Adrenal gland (tissue), 12 donors: Measurements from ENCODE around the gene PRSS16. TPM values are rescaled to one million over a fixed set of nuclear protein-coding genes. Genes with fewer than 3 reads are reported as not detected.

ENCODE experiments used
- DNase-seq, 7 donors: peaks; one replicate each; pipeline ENCODE4 v3.0.0-alpha.2; 2019 to 2020
- H3K27ac ChIP-seq, 5 donors: fragments of 200-600 bp; sonication (generic) in 4 of 5; 1 replicate in 3 of 5; 2 replicates in 2 of 5; pipeline versions ENCODE4 v1.5.1 to v1.8.0; 2016 to 2020; ENCODE audit warnings: mild to moderate bottlenecking in 1 of 5
- H3K27me3 ChIP-seq: fragments of 200-600 bp; 2 replicates; pipeline ENCODE4 v1.8.0; 2021
- H3K36me3 ChIP-seq, 2 donors: fragments of 200-600 bp; replicated peaks in 1 of 2; 1 replicate in 1 of 2; 2 replicates in 1 of 2; pipeline versions ENCODE4 v1.5.1 to v1.8.0; 2018 to 2022
- H3K4me1 ChIP-seq, 2 donors: fragments of 200-600 bp; replicated peaks in 1 of 2; 1 replicate in 1 of 2; 2 replicates in 1 of 2; pipeline versions ENCODE4 v1.5.1 to v1.8.0; 2018 to 2021
- H3K4me3 ChIP-seq, 4 donors: fragments of 200-600 bp; sonication (generic) in 3 of 4; one replicate each; pipeline ENCODE4 v1.5.1; 2016 to 2018
- H3K9me3 ChIP-seq, 3 donors: fragments of 200-600 bp; sonication (generic) in 1 of 3; replicated peaks in 1 of 3; 1 replicate in 2 of 3; 2 replicates in 1 of 3; pipeline versions ENCODE4 v1.5.1 to v1.8.0; 2016 to 2021
- POLR2A ChIP-seq, 2 donors: fragments of 450-650 bp; IDR thresholded peaks; one replicate each; pipeline ENCODE4 v1.6.1; 2017; ENCODE audit warnings: antibody characterized with exemption in 2 of 2, mild to moderate bottlenecking in 2 of 2, moderate library complexity in 1 of 2
- WGBS, 4 donors: extraction: QIAGEN DNeasy Blood & Tissue Kit in 2 of 4; methylation state at CpG; one replicate each; pipeline versions ENCODE4 v1.1.5 to v1.1.7; 2013 to 2017; 5-methylcytosine and 5-hydroxymethylcytosine counted together
- intact Hi-C, 2 donors: fragments of 100-400 bp; cut with DNase I; formaldehyde crosslinking; loops; one replicate each; pipeline versions ENCODE4 v1.14.1 to v1.15.0; 2022 to 2023
- polyA plus RNA-seq, 3 donors: library from polyadenylated mRNA; stranded (reverse); fragments of 200-250 nt in 2 of 3; fragments of 350-450 nt in 1 of 3; fragmentation: Illumina TruSeq in 1 of 3; extraction: RNeasy Lipid Tissue Mini Kit (QIAGEN cat#74804) in 1 of 3; gene quantifications; one replicate each; pipeline ENCODE4 v1.2.3, GENCODE V29; 2013 to 2014
- total RNA-seq, 9 donors: library from RNA; depleted of rRNA in 4 of 9; stranded (reverse); fragments of >200 nt in 4 of 9; fragments of 120-200 nt in 1 of 9; fragmentation: NEBNext Ultra II Directional in 1 of 9; extraction: Animal tissue kit (Norgen Biotek cat#: 25700) in 1 of 9; gene quantifications; one replicate each; pipeline versions ENCODE4 v1.1.0 to v1.2.4, GENCODE V29; 2013 to 2023
- TF ChIP-seq, protein P1 (sequence below), 6 experiments: fragments of 450-650 bp in 4 of 6; fragments of 200-600 bp in 2 of 6; sonication (generic) in 1 of 6; IDR thresholded peaks; 1 replicate in 5 of 6; 2 replicates in 1 of 6; pipeline versions ENCODE4 v1.5.1 to v1.8.0; 2016 to 2021; ENCODE audit warnings: antibody characterized with exemption in 6 of 6, mild to moderate bottlenecking in 2 of 6, moderate library complexity in 1 of 6
- donor health status: healthy with polysubstance abuse.
- donor health status: Bipolar disorder and iron deficiency.
- donor health status: DM: yes; HTN: yes; CAD: no.
- donor health status: DM: no; HTN: no; CAD: no.
- donor health status: DM: no; HTN: no; CAD: no.
- donor health status: DM: yes; HTN: yes; CAD: no.

The PRSS16 gene
- total and polyA plus RNA-seq, 12 donors = 0.44 to 3.5 (median 1.2) TPM; not detected in 2

GRCh38 chr6:27234576-27234975 lies 12.9 kb upstream of the PRSS16 start:
- intact Hi-C loops = no loop called here
- DNase-seq = no peak
- WGBS, 4 donors = 64 to 79% (median 67%) methylated on average over 3 of the region's 3 CpGs
- TF ChIP-seq, protein P1, sequence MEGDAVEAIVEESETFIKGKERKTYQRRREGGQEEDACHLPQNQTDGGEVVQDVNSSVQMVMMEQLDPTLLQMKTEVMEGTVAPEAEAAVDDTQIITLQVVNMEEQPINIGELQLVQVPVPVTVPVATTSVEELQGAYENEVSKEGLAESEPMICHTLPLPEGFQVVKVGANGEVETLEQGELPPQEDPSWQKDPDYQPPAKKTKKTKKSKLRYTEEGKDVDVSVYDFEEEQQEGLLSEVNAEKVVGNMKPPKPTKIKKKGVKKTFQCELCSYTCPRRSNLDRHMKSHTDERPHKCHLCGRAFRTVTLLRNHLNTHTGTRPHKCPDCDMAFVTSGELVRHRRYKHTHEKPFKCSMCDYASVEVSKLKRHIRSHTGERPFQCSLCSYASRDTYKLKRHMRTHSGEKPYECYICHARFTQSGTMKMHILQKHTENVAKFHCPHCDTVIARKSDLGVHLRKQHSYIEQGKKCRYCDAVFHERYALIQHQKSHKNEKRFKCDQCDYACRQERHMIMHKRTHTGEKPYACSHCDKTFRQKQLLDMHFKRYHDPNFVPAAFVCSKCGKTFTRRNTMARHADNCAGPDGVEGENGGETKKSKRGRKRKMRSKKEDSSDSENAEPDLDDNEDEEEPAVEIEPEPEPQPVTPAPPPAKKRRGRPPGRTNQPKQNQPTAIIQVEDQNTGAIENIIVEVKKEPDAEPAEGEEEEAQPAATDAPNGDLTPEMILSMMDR (IDR thresholded peaks at IDR 0.05) = no peak
- no peak for TF ChIP-seq POLR2A (IDR thresholded peaks at IDR 0.05)
- Histone ChIP-seq H3K9me3 (no peaks in the 10 kb centered on the region), H3K27ac (no peak overlapping the region), H3K36me3 (no peaks in the 10 kb centered on the region), H3K27me3 (peaks cover 77% of the 10 kb centered on the region), H3K4me1 (no peaks in the 10 kb centered on the region), H3K4me3 (no peak overlapping the region)

- Histone ChIP-seq H3K4me3 (no peak overlapping the region), H3K4me1 (no peaks in the 10 kb centered on the region), H3K36me3 (no peaks in the 10 kb centered on the region), H3K27me3 (peaks cover 68% of the 10 kb centered on the region), H3K27ac (no peak overlapping the region), H3K9me3 (no peaks in the 10 kb centered on the region)
- peak in 1 of 7 donors; percentile 27 for DNase-seq
- TF ChIP-seq, protein P1 (IDR thresholded peaks at IDR 0.05) = no peak
- no peak for TF ChIP-seq POLR2A (IDR thresholded peaks at IDR 0.05)
- intact Hi-C loops = no loop called here
- 16 to 18% (median 18%) methylated on average over 20 of the region's 20 CpGs for WGBS, 4 donors
Observed at GRCh38 chr6:27237089-27237803, 10.3 kb upstream of the PRSS16 start.

DNA sequence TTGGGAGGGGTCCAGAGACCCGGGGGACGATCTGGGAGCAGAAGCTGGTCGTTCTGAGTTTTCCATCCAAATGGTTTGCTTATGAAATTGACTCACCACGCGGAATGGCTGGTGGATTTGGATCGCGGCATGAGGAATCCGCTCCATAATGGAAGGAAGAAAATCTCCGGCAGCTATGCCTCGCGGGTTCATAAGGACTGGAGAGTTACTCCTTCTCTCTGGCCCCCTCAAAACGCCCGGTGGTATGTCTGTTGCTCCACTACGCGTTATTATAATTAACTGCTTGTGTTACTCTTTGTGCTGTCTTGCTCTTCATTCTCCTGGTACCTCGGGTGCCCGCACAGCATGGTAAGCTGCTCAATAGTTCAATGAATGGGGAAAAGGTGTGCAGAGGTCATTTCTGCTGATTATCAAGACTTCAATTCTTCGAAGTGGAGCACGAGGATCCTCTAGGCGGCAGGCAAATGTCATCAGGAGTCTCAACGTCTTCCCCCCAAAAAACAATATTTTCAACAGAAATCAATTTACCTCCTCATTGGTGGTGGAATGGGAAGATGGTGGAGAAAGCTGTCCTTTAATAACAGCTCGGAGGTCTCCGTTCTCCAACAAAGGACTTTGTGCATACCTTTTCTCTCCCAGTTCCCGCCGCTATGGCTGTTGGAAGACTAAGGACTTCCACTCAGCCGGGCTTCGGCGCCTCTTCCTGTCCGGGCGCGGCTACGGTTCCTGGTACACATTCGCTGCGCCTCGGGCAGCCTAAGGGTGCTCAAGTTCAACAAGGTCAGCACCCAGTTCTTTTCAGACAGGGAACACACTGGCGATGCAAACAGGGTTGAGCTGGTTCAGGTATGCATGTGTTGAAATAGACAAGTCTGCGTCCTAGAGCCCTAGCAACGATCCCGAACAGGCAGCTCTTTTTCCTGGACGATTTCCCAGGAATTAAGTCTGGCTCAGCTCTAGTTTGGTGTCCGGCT lies 9.2 kb upstream of the PRSS16 start:
- no peaks in the 10 kb centered on the region for H3K4me1 ChIP-seq
- no peak for TF ChIP-seq POLR2A (IDR thresholded peaks at IDR 0.05)
- TF ChIP-seq, protein P1 (IDR thresholded peaks at IDR 0.05) = no peak
- H3K36me3 ChIP-seq = no peaks in the 10 kb centered on the region
- H3K27ac ChIP-seq = no peak overlapping the region
- WGBS, 4 donors = 4 to 7% (median 5%) methylated on average over 38 to 41 of the region's 41 CpGs
- DNase-seq = no peak
- H3K27me3 ChIP-seq = peaks cover 68% of the 10 kb centered on the region
- intact Hi-C loops = no loop called here
- no peaks in the 10 kb centered on the region for H3K9me3 ChIP-seq
- no peak overlapping the region for H3K4me3 ChIP-seq

GRCh38 chr6:27239258-27239657 lies 8.2 kb upstream of the PRSS16 start:
- Histone ChIP-seq H3K9me3 (no peaks in the 10 kb centered on the region), H3K4me1 (no peaks in the 10 kb centered on the region), H3K27me3 (peaks cover 59% of the 10 kb centered on the region), H3K4me3 (no peak overlapping the region), H3K27ac (no peak overlapping the region), H3K36me3 (no peaks in the 10 kb centered on the region)
- no peak for DNase-seq
- 79 to 84% (median 81%) methylated on average over 6 of the region's 6 CpGs for WGBS, 4 donors
- intact Hi-C loops = no loop called here
- no peak for TF ChIP-seq POLR2A (IDR thresholded peaks at IDR 0.05)
- TF ChIP-seq, protein P1 (IDR thresholded peaks at IDR 0.05) = no peak
